GM12872 (cell line): ENCODE measurements around the gene TMEFF2.
A peak's percentile ranks its signal among the peaks of the same experiment; 100 is the strongest.

Experiments used
- CTCF ChIP-seq: IDR thresholded peaks from 3 replicates; pipeline ENCODE4 v1.5.1; 2011; ENCODE audit warnings: low read depth, mild to moderate bottlenecking, low read length, moderate library complexity; ENCODE audit not compliant: insufficient read depth

Gene TMEFF2

DNA sequence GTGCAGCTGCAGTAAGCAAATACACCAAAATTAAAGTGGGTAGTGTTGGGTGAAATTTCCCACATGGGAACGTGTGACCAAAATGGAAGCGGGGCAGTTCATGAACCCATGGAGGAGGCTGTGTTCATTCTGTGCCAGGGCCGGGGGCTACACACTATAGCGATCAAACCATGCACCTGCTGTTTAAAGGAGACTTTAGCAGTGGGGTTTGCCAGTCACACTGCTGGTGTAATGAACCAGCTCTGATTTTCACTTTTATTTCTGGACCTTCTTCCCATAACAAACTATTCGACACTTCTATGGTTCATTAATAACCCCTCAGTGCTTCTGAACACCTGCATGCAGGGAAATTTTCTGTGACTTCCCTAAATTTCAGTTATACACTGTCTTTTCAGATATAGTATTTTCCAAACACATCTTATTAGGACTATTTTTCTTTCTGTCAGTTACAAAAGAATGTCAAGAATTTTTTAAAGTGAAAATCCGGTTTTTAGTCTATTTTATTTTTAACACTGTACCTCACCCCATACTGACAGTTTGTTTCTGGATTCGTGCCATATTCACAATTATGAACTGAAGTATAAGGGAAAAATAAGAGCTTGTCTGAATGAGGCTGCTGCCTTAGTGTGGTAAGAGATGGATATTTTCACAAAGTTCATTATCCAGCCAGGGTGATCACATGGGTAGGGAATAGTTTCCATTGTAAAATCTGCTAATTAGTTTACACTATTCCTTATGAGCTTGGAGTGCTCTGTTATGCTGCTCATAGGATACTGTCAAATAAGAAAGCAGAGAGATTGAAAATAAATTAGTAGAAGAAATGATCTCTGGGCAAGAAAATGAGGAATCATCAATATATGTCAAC is 236.5 kb downstream of the TMEFF2 start:
- no peak for TF ChIP-seq CTCF

GRCh38 chr2:191954451-191954850 is 240.3 kb downstream of the TMEFF2 start:
- TF ChIP-seq CTCF, result no peak

DNA sequence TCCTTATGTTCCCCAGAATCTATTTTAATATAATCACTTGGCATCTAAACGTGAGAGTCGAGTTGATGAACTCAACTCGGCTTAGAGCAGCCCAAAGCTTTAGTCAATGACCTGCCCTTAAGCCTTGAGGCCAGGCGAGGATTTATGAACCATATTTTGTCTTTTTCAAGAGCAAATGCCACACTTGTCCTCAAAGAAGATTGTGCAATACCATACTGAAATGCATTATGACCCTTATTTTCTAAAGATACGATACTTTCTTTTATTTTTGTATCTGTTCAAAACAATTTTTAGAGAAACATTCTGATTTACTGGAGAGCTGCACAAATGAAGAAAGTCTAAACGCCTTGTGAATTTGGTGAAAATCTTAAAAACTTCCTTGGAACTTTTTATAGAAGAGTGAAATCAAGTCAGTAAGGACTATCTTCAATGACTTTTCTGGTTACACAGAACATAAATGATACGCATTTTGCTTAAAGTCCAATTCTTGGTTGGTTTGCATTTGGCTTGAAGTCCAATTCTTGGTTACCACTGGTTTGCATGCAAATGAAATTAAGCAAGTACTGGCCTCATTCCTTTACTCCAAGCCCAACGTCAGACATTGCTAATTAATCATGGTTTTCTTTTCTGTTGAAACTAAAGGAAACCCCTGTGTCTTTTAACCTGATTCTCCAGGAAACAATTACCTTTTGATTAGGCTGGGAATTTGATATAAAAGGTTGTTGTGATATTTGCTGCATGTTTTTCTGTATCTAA is 242.0 kb downstream of the TMEFF2 start:
- no peak for TF ChIP-seq CTCF

DNA sequence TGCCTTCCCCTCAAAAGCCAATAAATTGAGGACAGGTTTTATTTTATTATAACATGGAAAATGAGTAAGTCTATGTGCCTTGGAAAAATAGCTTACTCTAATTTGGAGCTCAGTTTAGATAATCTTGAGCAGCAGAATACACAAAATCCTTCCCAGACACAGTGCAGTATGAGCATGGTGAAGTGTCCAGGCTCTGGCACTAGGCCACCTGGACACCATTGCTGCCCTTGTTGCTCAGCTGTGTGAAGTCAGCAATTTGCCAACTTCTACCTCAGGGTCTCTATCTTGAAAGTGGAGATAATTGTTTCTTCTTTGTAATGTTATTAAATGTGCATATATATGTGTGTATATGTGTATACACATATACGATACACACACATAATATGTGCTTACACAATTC is 242.9 kb downstream of the TMEFF2 start:
- TF ChIP-seq CTCF, result no peak

GRCh38 chr2:191951376-191951775 is 243.4 kb downstream of the TMEFF2 start:
- no peak for TF ChIP-seq CTCF

GRCh38 chr2:191950132-191950874 is 244.4 kb downstream of the TMEFF2 start:
- no peak for TF ChIP-seq CTCF

GRCh38 chr2:191947235-191947634 is 247.5 kb downstream of the TMEFF2 start:
- TF ChIP-seq CTCF, result 0 out of 3 replicates have a peak, but pooled peaks have one; percentile 5
